Naive B cell (primary cell): ENCODE data around the gene KIF18B. TPM values are rescaled to one million over a fixed set of nuclear protein-coding genes. Genes with fewer than 3 reads are reported as not detected.

Source experiments
- ATAC-seq, 2 donors: fragments of 150-1000 bp; cut with Tn5 transposase; 2 replicates each; pipeline ENCODE4 v1.10.0; 2021; ENCODE audit warnings: low read depth in 2 of 2, mild to moderate bottlenecking in 2 of 2, moderate library complexity in 2 of 2
- DNase-seq: peaks from one replicate; pipeline ENCODE4 v3.0.0; 2022
- H3K27ac Mint-ChIP-seq, 6 donors: one replicate each; pipeline ENCODE4 v1.8.0; 2020 to 2022; ENCODE audit warnings: mild to moderate bottlenecking in 6 of 6, mixed read lengths in 6 of 6, moderate library complexity in 5 of 6, inconsistent platforms in 2 of 6
- H3K27me3 Mint-ChIP-seq, 3 donors: one replicate each; pipeline ENCODE4 v1.8.0; 2021 to 2022; ENCODE audit warnings: mixed read lengths in 3 of 3, mild to moderate bottlenecking in 1 of 3
- H3K36me3 Mint-ChIP-seq, 2 donors: one replicate each; pipeline ENCODE4 v1.8.0; 2020 to 2022; ENCODE audit warnings: mixed read lengths in 2 of 2, inconsistent platforms in 1 of 2, mild to moderate bottlenecking in 1 of 2
- H3K4me1 Mint-ChIP-seq, 3 donors: one replicate each; pipeline ENCODE4 v1.8.0; 2020 to 2022; ENCODE audit warnings: mixed read lengths in 3 of 3, inconsistent platforms in 1 of 3, mild to moderate bottlenecking in 1 of 3, moderate library complexity in 1 of 3
- H3K4me3 Mint-ChIP-seq, 8 donors: one replicate each; pipeline ENCODE4 v1.8.0; 2020 to 2022; ENCODE audit warnings: mild to moderate bottlenecking in 8 of 8, mixed read lengths in 8 of 8, moderate library complexity in 8 of 8, inconsistent platforms in 2 of 8
- H3K9me3 Mint-ChIP-seq, 7 donors: one replicate each; pipeline ENCODE4 v1.8.0; 2020 to 2022; ENCODE audit warnings: mixed read lengths in 7 of 7, mild to moderate bottlenecking in 5 of 7, inconsistent platforms in 2 of 7, moderate library complexity in 1 of 7
- polyA plus RNA-seq, 6 donors: library from polyadenylated mRNA; unstranded; fragments of 300-500 nt; fragmentation: Illumina TruSeq; gene quantifications; one replicate each; pipeline ENCODE4 v1.2.3, GENCODE V29; 2021; ENCODE audit warnings: low read depth in 6 of 6

The KIF18B gene
- not detected for polyA plus RNA-seq

DNA sequence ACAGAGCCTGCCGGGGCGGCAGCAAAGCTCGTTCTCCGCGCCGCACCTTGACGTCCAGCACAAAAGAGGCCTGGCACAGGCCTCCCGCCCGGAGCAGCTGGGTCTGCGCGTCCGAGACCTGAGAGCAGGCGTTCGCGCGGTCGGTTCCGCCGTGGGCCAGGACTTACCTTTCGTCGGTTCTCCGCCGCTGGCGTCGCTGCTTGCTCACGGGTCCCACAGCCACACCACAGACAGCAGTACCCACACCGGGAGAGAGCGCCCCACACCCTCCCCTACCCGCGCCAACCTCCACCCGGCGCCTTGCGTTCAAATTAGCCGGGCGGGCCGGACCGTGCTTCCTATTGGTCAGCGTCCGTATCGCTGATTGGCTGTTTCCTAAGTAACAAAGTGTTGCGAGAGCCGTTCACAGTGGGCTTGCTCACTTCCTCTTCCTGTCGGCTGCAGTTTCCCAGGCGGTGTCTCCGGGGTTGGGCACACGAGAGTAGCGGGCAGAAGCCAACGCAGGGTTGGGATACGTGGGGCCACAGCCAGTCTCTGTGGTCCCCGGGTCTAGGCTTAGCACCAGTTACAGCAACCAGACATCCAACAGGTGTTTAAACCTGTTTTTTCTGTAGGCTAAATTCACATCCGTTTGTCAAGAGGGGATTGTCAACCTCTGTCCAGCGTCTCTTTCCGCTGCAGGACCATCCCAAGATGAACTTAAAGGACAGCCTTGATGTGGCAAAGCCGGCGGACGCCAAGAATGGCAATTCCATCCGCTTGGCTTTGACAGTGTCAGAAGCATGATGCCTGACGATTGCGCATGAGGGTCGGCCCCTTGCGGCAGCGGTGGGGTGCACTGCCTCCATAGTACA is at the start of gene KIF18B:
Gene KIF18B, minus strand, starts transcription at position 313 of the 854 bp plus-strand sequence. CDS start 11,429 bp downstream, outside the sequence.
- H3K36me3 Mint-ChIP-seq = no peaks in the 10 kb centered on the region
- H3K9me3 Mint-ChIP-seq = no peaks in the 10 kb centered on the region
- peaks cover 4 to 12% (median 11%) of the 10 kb centered on the region in 3 donors for H3K4me1 Mint-ChIP-seq
- ATAC-seq = peak; percentile 98 to 99
- DNase-seq = peak; percentile 83
- H3K4me3 Mint-ChIP-seq = peak within 1 kb of the TSS; percentile 91 to 99 (median 96)
- peak within 1 kb of the TSS; percentile 88 to 98 (median 96) for H3K27ac Mint-ChIP-seq
- peaks cover 0 to 6% (median 4%) of the 10 kb centered on the region in 3 donors for H3K27me3 Mint-ChIP-seq

DNA sequence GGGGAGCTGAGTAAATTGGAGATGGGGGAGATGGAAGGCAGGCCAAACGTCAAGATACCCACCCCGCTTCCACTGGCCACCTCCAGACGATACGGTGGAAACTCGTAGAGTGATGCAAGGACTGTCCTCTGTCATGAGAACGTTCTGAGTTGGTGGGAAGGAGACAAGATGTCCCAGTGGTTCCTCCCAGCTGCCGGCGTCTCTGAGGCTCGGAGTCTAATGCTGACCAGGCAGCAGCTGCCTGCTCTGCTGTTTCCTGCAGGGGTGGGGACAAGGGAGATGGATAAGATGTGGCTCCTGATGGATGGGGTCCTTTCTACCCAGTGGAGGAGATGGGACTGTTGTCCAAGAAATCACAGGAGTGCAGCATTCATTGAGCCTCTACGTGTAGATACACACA is 48.7 kb upstream of the KIF18B start:
- Mint-ChIP-seq H3K27ac (no peak overlapping the region), H3K27me3 (peaks cover 11 to 72% (median 59%) of the 10 kb centered on the region in 3 donors), H3K4me3 (no peak overlapping the region), H3K4me1 (no peaks in the 10 kb centered on the region), H3K9me3 (peaks cover 7 to 18% (median 10%) of the 10 kb centered on the region in 7 donors), H3K36me3 (peaks cover 8 to 16% of the 10 kb centered on the region in 2 donors)
- ATAC-seq = no peak
- no peak for DNase-seq

DNA sequence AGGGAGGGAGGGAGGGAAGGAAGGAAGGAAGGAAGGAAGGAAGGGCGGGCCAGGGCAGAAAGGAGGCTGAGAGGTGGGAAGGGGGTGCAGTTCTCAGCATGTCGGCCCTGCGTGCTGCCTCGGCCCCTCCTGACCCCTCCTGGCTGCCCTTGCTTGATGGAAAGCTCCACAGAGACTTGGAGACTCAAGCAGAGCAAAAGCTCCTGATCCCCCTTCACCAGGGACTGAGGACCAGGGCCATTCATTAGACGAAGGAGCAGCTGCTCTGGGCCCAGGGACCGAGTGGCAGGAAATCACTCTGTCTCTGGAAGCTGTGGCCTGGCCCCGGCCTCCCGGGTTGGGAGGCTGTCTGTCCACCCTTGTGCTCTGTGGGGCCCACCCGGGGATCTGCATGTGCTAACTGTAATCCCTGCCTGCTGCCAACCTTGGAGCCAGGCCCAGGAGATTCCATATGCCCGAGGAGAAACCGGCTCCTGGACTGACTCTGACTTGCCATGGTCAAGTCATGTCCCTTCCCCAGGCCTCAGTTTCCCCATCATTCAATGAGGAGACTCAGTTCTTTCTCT is 47.9 kb upstream of the KIF18B start:
- ATAC-seq = no peak

DNA sequence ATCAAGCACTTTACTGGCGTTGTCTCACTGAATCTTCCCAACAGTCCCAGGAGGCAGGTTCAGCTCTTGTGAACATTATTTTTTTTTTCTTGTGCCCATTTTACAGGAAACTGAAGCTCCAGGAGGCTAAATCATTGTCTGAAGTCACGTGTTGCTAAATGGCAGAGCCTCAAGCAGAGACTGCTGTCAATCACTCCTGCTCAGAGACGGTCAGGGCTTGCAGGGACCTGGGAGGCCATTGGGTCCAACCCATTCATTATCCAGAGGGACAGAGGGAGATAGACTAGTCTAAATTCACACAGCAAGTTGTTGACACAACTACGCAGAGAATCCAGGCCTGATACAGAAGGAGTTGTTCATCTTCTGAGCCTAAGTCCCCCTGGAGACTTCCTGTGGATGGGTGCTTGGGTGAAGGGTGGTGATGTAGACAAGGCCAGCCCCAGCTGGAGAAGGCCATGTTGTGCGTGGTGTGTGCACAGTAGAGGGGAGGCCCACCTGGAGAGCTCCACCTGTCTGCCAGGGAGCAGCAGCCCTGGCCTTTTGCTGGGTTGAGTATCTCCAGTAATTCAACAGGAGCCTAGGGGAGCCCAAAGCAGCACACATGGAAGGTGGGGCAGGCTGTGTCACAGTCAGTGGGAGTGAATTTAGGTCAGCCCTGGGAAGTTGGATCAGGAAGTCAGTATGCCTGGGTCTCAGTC is 44.8 kb upstream of the KIF18B start:
- H3K27me3 Mint-ChIP-seq = peaks cover 36 to 90% (median 90%) of the 10 kb centered on the region in 3 donors
- no peaks in the 10 kb centered on the region for H3K36me3 Mint-ChIP-seq
- peak overlapping the region in 2 of 6 donors; percentile 32 to 58 for H3K27ac Mint-ChIP-seq
- no peaks in the 10 kb centered on the region for H3K9me3 Mint-ChIP-seq
- DNase-seq (no peak), ATAC-seq (no peak)
- H3K4me1 Mint-ChIP-seq = peaks cover 0 to 13% (median 2%) of the 10 kb centered on the region in 3 donors
- no peak overlapping the region for H3K4me3 Mint-ChIP-seq

More for the DNA sequence above, 47.9 kb upstream of the KIF18B start:
- peak overlapping the region in 1 of 6 donors; percentile 60 for H3K27ac Mint-ChIP-seq
- DNase-seq = no peak
- peaks cover 14 to 75% (median 66%) of the 10 kb centered on the region in 3 donors for H3K27me3 Mint-ChIP-seq
- H3K9me3 Mint-ChIP-seq = peaks cover 7 to 18% (median 10%) of the 10 kb centered on the region in 7 donors
- H3K36me3 Mint-ChIP-seq = peaks cover 8 to 16% of the 10 kb centered on the region in 2 donors
- no peak overlapping the region for H3K4me3 Mint-ChIP-seq
- H3K4me1 Mint-ChIP-seq = no peaks in the 10 kb centered on the region

DNA sequence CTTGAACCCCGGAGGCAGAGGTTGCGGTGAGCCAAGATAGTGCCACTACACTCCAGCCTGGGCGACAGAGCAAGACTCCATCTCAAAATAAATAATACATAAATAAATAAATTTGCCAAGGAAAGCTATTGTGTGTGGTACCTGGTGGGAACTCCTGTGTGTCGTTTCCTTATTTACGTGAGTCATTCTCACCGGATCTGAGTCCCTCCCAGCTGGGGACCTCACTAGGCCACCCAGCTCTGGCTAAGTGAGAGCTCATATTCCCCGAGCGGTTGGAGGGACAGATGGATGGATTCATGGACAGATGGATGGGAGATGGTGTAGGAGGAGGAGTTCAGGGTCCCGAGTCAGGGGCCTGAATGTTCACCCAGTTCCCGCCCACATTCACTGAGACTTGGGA is 43.4 kb upstream of the KIF18B start:
- Mint-ChIP-seq H3K27me3 (peaks cover 42 to 86% (median 84%) of the 10 kb centered on the region in 3 donors), H3K4me1 (peaks cover 0 to 13% (median 2%) of the 10 kb centered on the region in 3 donors), H3K27ac (no peak overlapping the region), H3K36me3 (no peaks in the 10 kb centered on the region), H3K4me3 (no peak overlapping the region), H3K9me3 (no peaks in the 10 kb centered on the region)
- DNase-seq (no peak), ATAC-seq (no peak)

DNA sequence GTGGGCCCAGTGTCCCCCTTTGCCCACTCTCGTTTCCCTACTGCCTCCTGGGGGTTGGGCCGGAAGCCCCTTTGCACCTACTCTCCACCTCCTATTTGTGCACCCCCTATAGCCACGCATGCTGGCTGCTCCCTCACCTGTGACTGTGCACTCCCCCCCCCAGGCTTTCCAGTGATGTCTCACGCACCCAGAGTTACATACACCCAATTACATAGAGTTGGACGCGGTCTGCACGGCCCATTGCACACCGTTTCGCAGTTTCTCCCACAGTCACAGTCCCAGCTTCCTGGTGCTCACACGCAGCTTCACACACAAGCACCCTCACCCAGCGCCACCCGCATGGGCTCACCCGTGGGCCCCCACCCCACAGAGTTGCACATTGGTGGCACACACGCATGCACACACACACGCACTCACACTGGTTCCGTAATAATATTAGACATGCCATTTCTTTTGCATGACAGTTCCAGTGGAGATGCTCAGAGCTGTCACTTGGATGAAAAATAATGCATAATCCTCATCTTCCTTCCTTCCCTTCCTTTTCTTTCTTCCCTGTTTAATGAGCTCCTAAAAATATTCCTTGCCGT is 42.1 kb upstream of the KIF18B start:
- Mint-ChIP-seq H3K27me3 (peaks cover 48 to 82% (median 80%) of the 10 kb centered on the region in 3 donors), H3K4me3 (no peak overlapping the region), H3K4me1 (peaks cover 0 to 13% (median 2%) of the 10 kb centered on the region in 3 donors), H3K9me3 (no peaks in the 10 kb centered on the region), H3K27ac (peak overlapping the region in 2 of 6 donors; percentile 39 to 63), H3K36me3 (no peaks in the 10 kb centered on the region)
- ATAC-seq (no peak), DNase-seq (no peak)

DNA sequence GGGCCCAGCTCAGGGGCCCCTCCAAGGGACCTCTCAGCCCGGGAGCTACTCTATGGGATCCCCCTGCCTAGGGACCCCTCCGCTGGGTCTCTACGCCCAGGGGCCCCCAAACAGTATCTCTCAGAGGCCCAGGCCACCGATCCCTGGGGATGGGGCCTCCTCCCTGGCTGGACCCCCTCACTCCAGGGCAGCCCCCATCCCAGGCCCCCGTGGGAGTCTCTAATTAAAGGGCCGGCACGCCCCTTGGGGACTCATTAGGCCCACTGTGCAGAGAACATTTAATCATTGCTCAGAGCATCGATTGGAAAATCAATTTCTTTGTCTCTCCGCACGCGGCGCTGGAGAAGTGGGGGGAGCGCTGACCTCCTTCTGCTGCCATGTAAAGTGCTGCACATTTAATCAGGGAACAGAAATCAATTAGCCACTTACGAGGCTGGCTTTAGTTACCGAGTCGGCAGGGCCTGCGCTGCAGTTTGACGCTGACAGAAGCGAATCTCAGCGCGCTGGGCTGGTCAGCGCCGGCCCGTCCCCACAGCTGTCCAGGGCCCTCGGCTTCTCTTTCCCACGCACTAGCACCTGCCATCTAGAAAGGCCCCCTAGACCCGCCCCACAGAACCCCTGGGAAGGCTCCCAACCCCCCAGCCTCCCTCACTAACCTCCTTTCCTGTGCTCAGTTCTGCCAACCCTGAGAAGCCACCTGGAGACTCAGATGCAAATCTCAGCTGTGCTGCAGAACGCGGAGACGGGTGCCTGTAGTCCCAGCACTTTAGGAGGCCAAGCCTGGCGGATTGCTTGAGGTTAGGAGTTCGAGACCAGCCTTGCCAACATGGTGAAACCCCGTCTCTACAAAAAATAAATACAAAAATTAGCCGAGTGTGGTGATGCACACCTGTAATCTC is 40.7 kb upstream of the KIF18B start:
- H3K36me3 Mint-ChIP-seq = no peaks in the 10 kb centered on the region
- DNase-seq (no peak), ATAC-seq (no peak)
- H3K27ac Mint-ChIP-seq = no peak overlapping the region
- peak overlapping the region in 2 of 8 donors; percentile 12 to 28 for H3K4me3 Mint-ChIP-seq
- H3K9me3 Mint-ChIP-seq = no peaks in the 10 kb centered on the region
- peaks cover 48 to 68% (median 66%) of the 10 kb centered on the region in 3 donors for H3K27me3 Mint-ChIP-seq
- peaks cover 0 to 13% (median 2%) of the 10 kb centered on the region in 3 donors for H3K4me1 Mint-ChIP-seq

DNA sequence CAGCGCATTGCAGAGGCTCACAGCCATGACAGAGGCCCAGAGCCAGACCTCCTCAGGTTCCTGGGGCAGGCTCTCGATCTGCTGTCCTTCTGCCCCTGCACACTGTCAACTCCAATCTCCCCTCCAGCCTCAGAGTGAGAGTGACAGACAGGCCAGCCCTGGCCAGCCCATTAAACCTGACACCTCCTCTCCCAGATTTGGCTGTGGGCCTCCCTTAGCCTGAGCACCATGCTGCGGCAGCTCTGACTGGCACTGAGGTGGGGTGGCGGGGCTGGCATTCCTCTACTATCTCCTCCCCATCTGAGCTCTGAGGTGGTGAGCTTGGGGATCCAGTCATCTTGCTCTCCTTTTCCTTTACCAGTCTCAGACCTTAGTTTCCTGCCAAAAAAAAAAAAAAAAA is 36.0 kb upstream of the KIF18B start:
- Mint-ChIP-seq H3K27ac (no peak overlapping the region), H3K27me3 (peaks cover 48 to 61% (median 51%) of the 10 kb centered on the region in 3 donors), H3K4me1 (peaks cover 4 to 11% (median 5%) of the 10 kb centered on the region in 3 donors), H3K4me3 (no peak overlapping the region), H3K9me3 (no peaks in the 10 kb centered on the region), H3K36me3 (no peaks in the 10 kb centered on the region)
- ATAC-seq (no peak), DNase-seq (no peak)

DNA sequence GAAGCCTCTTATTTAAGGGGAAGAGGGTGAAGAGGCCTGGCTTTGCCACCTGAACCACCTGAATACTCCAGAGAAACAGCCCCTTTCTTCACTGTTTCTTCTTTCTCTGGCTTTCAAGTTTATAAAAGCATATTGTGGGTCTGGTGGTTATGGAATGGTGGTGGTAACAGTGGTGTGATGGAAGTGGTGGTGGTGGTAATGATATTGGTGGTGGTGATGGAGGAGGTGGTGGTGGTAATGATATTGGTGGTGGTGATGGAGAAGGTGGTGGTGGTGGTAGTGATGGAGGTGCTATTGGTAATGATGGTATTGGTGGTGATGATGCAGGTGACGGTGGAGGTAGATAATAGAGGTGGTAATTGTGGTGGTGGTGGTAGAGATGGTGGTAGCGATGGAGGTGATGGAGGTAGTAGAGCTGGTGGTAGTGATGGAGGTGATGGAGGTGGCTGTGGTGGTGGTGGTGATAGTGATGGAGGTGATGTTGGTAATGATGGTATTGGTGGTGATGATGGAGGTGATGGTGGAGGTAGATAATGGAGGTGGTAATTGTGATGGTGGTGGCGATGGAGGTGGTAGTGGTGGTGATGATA is 34.6 kb upstream of the KIF18B start:
- Mint-ChIP-seq H3K27ac (peak overlapping the region in 1 of 6 donors; percentile 58), H3K4me1 (peaks cover 0 to 4% (median 3%) of the 10 kb centered on the region in 3 donors), H3K36me3 (no peaks in the 10 kb centered on the region), H3K9me3 (no peaks in the 10 kb centered on the region), H3K4me3 (no peak overlapping the region), H3K27me3 (peaks cover 40 to 61% (median 45%) of the 10 kb centered on the region in 3 donors)
- ATAC-seq (no peak), DNase-seq (no peak)

DNA sequence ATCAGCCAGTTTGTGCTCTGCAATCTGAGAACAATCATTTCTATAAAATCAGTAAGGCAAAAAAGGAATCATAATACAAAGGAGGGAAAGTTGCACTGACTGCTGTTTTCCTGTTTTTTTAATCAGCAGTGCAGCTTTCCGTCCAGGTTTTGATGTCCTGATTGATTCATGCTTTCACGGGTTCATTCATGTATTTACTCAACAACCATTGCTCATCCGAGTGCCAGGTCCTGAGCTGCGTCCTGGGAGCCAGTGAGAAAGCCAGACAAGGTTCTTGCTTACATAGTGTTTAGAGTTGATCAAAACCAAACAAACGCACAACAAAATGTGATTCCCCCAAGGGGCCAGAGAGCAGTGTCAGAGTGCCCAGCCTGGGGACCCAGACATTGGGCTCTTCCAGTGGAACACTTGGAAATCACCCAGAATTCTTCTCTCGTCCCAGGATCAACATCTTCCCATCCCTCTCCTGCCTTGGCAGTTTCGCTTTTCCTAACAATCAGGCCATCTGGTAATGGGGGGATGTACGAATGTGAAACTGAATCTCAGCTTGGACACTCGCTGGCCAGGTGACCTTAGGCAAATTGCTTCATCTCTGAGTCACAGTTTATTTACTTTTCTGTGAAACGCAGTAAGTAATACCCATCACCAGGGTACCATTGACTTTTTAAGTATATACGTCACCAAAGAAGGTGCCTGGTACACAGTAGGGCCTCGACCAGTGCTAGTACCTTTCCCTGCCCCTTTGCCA is 33.8 kb upstream of the KIF18B start:
- DNase-seq = no peak
- Mint-ChIP-seq H3K36me3 (no peaks in the 10 kb centered on the region), H3K27me3 (peaks cover 44 to 65% (median 48%) of the 10 kb centered on the region in 3 donors), H3K4me3 (no peak overlapping the region), H3K4me1 (peaks cover 0 to 4% (median 3%) of the 10 kb centered on the region in 3 donors), H3K27ac (peak overlapping the region in 1 of 6 donors; percentile 2), H3K9me3 (no peaks in the 10 kb centered on the region)
- ATAC-seq = no peak

DNA sequence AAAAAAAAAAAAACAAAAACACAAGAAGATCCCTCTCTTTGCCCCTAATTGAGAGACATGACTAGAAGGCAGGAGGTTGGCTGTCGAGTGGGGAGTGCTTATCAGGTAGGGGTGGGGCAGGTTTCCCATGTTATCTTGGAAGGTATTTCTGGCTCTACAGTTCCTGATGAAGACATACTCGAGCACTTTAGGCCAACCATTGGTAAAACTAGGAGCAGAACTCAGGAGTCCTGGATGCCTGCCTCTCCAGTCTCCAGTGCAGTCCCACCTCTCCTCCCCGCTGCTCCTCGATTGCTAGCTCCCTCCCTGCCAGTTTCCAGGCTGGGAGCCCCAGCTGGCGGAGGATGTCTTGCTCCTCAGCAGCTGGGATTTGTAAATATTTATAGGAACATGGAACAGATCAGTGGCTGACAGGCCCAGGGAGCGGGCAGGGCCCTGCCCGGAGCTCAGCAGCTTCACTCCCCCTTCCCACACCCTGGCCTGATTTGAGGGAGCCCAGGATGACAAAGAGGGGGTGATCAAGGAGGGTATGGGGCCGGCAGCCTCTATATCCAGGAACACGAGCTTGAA is 31.9 kb upstream of the KIF18B start:
- peaks cover 0 to 4% (median 3%) of the 10 kb centered on the region in 3 donors for H3K4me1 Mint-ChIP-seq
- no peaks in the 10 kb centered on the region for H3K9me3 Mint-ChIP-seq
- H3K4me3 Mint-ChIP-seq = peak overlapping the region in 1 of 8 donors; percentile 31
- H3K27me3 Mint-ChIP-seq = peaks cover 42 to 76% (median 43%) of the 10 kb centered on the region in 3 donors
- ATAC-seq (no peak), DNase-seq (no peak)
- no peaks in the 10 kb centered on the region for H3K36me3 Mint-ChIP-seq
- no peak overlapping the region for H3K27ac Mint-ChIP-seq
